Calu3 (cell line): ENCODE data around the gene COL9A3. TPM values are rescaled to one million over a fixed set of nuclear protein-coding genes. Genes with fewer than 3 reads are reported as not detected.

Experiments
- BruUV-seq: library from RNA; stranded (reverse); fragments of 400-500 nt; replicated peaks from 2 replicates; lab custom pipeline; 2021; lab: Mats Ljungman, UMichigan
- CTCF ChIA-PET: fragments of 300-600 bp; sonication (Branson Sonifier 250); formaldehyde crosslinking; loops from one replicate; lab custom pipeline; 2022; ENCODE audit warnings: antibody characterized with exemption; lab: Charles Lee
- DNase-seq: peaks from one replicate; pipeline ENCODE4 v3.0.0; 2022
- H3K27ac Mint-ChIP-seq: one replicate; pipeline ENCODE4 v1.8.0; 2022; ENCODE audit warnings: mixed read lengths; ENCODE audit not compliant: unreplicated experiment
- H3K27me3 Mint-ChIP-seq: one replicate; pipeline ENCODE4 v1.8.0; 2022; ENCODE audit warnings: mixed read lengths; ENCODE audit not compliant: unreplicated experiment
- H3K36me3 Mint-ChIP-seq: one replicate; pipeline ENCODE4 v1.8.0; 2022; ENCODE audit warnings: mild to moderate bottlenecking, moderate library complexity, mixed read lengths; ENCODE audit not compliant: insufficient read depth, unreplicated experiment
- H3K4me1 Mint-ChIP-seq: one replicate; pipeline ENCODE4 v1.8.0; 2022; ENCODE audit warnings: mild to moderate bottlenecking, low read depth, mixed read lengths; ENCODE audit not compliant: unreplicated experiment
- H3K4me3 Mint-ChIP-seq: one replicate; pipeline ENCODE4 v1.8.0; 2022; ENCODE audit warnings: mild to moderate bottlenecking, low read depth, moderate library complexity, mixed read lengths; ENCODE audit not compliant: unreplicated experiment
- H3K9me3 Mint-ChIP-seq: one replicate; pipeline ENCODE4 v1.8.0; 2022; ENCODE audit warnings: low read depth, mixed read lengths; ENCODE audit not compliant: unreplicated experiment
- CTCF ChIP-seq: fragments of 200-600 bp; IDR thresholded peaks from one replicate; pipeline ENCODE4 v1.8.0; 2022; ENCODE audit warnings: antibody characterized with exemption; ENCODE audit not compliant: unreplicated experiment
- intact Hi-C: fragments of 100-400 bp; cut with micrococcal nuclease; formaldehyde crosslinking; loops from one replicate; pipeline ENCODE4 v1.10.0; 2022; ENCODE audit not compliant: unreplicated experiment
- total RNA-seq: library from RNA; stranded (reverse); gene quantifications from 2 replicates; pipeline ENCODE4 v1.2.3, GENCODE V29; 2022

Gene COL9A3
- total RNA-seq, 1 experiment from 2014 or later, result 2.7 TPM

- intact Hi-C loops, result no loop called here
- Mint-ChIP-seq H3K27ac (no peak overlapping the region), H3K36me3 (peaks cover 15% of the 10 kb centered on the region), H3K27me3 (peaks cover 74% of the 10 kb centered on the region), H3K4me3 (no peak overlapping the region), H3K4me1 (peaks cover 39% of the 10 kb centered on the region), H3K9me3 (no peaks in the 10 kb centered on the region)
- no peak for DNase-seq
- CTCF ChIA-PET, result interaction anchor here (1.0 kb wide), 1 partner anchor 146 kb away, joined by 3 read pairs; no protein-coding TSS in a partner anchor
- no TSS peak for BruUV-seq
- no peak for TF ChIP-seq CTCF
Measured at GRCh38 chr20:62769346-62770071, 47.3 kb upstream of the COL9A3 start.

- no peak for DNase-seq
- Mint-ChIP-seq H3K36me3 (peaks cover 15% of the 10 kb centered on the region), H3K9me3 (no peaks in the 10 kb centered on the region), H3K27ac (no peak overlapping the region), H3K4me1 (peaks cover 39% of the 10 kb centered on the region), H3K27me3 (peaks cover 70% of the 10 kb centered on the region), H3K4me3 (no peak overlapping the region)
- CTCF ChIA-PET, result interaction anchor here (1.0 kb wide), 1 partner anchor 147 kb away, joined by 3 read pairs; no protein-coding TSS in a partner anchor
- BruUV-seq, result no TSS peak
- intact Hi-C loops, result no loop called here
- TF ChIP-seq CTCF, result no peak
Measured at GRCh38 chr20:62770111-62770910, 46.5 kb upstream of the COL9A3 start.

- no peak for DNase-seq
- Mint-ChIP-seq H3K9me3 (no peaks in the 10 kb centered on the region), H3K36me3 (peaks cover 15% of the 10 kb centered on the region), H3K4me1 (peaks cover 40% of the 10 kb centered on the region), H3K4me3 (no peak overlapping the region), H3K27me3 (peaks cover 65% of the 10 kb centered on the region), H3K27ac (no peak overlapping the region)
- CTCF ChIA-PET, result interaction anchor here (1.0 kb wide), 1 partner anchor 147 kb away, joined by 3 read pairs; no protein-coding TSS in a partner anchor
- no TSS peak for BruUV-seq
- intact Hi-C loops, result no loop called here
- TF ChIP-seq CTCF, result no peak
Measured at GRCh38 chr20:62770916-62771315, 45.9 kb upstream of the COL9A3 start.

GRCh38 chr20:62771396-62772102 is 45.3 kb upstream of the COL9A3 start:
- no peak for DNase-seq
- intact Hi-C loops, result no loop called here
- Mint-ChIP-seq H3K4me3 (no peak overlapping the region), H3K36me3 (peaks cover 18% of the 10 kb centered on the region), H3K4me1 (peaks cover 43% of the 10 kb centered on the region), H3K9me3 (no peaks in the 10 kb centered on the region), H3K27ac (no peak overlapping the region), H3K27me3 (peaks cover 63% of the 10 kb centered on the region)
- no TSS peak for BruUV-seq
- TF ChIP-seq CTCF, result no peak
- CTCF ChIA-PET, result no interaction called here
